HTR-8/SVneo (cell line): ENCODE measurements around the gene MEIS1.
"Not testable (repeated sequence)": the region's sequence is repeated elsewhere in the genome, so short reads cannot be mapped to it uniquely, and the experiment has no call there.

Source experiments
- DNase-seq: peaks from one replicate; pipeline ENCODE4 v3.0.0; 2011; ENCODE audit warnings: low spot score, mixed read lengths; ENCODE audit not compliant: insufficient read length
- FAIRE-seq: peaks from 2 replicates; lab custom pipeline; 2011; peaks lifted over from hg19 to GRCh38; lab: Jason Lieb, UNC

Gene MEIS1

GRCh38 chr2:66434679-66435548, at the start of gene MEIS1:
TSS of gene MEIS1 (plus strand) at chr2:66435125. CDS start at chr2:66435857, 732 bp downstream.
- FAIRE-seq, result peak; percentile 92
- DNase-seq, result peak; percentile 82

DNA sequence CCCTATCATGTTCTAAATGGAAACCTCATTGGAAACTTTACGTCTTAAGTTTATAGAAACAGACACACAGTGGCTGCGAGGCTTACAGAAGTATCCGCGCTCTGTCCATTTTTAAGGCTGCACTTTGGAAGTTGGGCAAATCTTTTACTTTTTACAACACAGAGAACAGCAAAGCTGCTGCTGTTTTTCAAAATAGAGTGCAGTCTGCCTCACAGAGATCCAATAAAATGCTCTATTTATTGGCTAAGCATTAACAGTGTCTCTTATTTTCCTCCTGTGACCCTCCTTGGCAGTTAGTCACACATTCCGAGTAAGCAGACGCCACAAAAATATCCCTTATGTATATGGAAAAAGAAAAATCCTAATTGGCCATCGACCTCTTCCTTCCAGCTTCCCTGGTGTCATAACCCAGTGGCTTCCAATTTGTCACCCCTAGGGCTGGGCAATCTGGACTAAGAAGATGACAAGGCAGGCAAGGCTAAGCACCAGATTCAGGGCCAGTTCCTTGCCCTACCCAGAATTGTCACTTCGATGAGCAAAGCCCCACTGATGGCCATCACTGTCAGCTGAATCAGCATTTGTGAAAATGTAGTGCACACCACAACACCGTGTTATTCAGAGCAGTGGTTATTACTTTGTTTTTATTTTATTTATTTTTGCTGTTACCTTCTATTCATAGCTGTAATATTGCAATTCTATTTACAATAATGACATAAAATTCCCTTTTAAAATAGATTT, 47.7 kb upstream of the MEIS1 start:
- no peak for FAIRE-seq

DNA sequence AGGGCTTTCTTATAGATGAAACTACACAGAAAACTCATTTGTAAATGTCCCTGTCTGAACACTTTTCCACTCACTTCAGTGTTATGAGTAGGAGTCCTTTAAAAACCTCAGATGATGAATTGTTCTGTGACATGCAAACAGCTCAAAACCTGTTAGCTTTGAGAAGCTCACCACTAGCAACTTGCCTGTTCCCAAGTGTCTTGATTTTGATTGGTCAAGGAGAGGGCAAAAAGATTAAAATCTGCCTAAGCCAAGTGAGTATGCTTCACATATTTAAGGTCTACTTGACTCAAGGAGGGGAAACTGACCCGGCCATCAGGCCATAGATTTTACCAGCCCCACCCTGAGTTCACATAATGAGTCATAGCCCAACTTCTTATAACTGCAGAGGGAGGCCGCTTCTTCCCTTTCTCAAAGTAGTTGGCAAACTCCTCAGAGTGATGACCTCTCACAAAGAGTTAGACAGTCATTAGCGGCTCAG, 45.2 kb upstream of the MEIS1 start:
- DNase-seq (peak; percentile 5), FAIRE-seq (no peak)

More for the DNA sequence above, 47.7 kb upstream of the MEIS1 start:
- no peak for DNase-seq

GRCh38 chr2:66390152-66390551, 44.8 kb upstream of the MEIS1 start:
- DNase-seq (no peak), FAIRE-seq (no peak)

DNA sequence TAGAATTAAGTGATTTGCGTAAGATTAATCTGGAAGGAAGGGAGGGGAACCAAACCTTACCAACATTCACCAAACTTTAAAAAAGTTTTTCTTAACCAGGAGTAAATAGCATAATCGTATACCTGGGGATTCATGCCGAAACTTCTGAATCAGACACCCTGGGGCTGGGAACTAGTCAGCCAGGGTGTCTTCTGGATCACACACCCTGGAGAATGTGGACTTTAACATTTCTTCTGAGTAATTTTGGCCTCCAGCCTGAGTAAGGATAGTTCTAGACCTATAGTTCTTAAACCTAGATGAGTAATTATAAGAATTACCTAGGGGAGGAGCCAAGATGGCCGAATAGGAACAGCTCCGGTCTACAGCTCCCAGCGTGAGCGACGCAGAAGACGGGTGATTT, 44.1 kb upstream of the MEIS1 start:
- no peak for FAIRE-seq
- no peak for DNase-seq

DNA sequence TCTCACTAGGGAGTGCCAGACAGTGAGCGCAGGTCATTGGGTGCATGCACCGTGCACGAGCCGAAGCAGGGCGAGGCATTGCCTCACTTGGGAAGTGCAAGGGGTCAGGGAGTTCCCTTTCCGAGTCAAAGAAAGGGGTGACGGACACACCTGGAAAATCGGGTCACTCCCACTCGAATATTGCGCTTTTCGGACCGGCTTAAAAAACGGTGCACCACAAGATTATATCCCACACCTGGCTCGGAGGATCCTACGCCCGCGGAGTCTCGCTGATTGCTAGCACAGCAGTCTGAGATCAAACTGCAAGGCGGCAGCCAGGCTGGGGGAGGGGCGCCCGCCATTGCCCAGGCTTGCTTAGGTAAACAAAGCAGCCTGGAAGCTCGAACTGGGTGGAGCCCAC, 43.7 kb upstream of the MEIS1 start:
- FAIRE-seq, DNase-seq: not testable (repeated sequence)

- no peak for FAIRE-seq
- DNase-seq, result no peak
Measured at GRCh38 chr2:66405473-66405872, 29.5 kb upstream of the MEIS1 start.

DNA sequence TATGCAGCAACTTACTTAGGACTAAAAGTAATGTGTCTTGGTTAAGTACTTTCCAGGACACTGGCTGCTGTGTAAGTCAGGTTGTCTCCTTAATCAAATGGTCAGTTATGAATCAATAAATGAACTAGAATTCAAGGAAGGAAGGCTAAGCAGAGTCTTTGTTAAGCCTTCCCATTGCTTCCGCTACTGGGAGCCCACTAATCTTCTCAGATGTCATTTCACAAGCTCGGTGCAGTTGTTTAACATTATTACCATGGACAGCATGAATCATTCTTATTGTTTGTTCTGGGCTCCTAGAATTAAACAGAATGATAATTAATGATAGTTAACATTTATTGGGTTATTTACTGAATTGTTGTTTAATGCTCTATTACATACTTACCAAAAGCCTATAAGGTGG, 26.0 kb upstream of the MEIS1 start:
- DNase-seq (no peak), FAIRE-seq (no peak)

DNA sequence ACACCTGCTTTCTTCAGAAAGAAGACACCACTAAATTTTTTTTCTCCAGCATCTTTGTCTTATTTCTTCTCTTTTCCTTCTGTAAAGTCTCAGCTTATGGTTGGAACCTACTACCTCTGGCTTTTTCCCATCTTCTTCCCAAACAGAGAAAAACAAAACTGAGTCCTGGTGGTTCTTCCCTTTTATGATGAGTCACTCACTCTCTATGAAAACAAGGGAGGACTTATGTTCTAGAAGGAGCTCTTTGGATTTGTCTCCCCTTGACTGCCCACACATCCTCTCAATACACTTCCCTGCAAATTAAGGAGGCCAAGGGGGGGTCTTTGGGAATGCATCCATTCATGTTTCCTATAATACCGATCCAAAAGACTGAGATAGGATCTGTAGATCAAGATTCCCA, 22.1 kb upstream of the MEIS1 start:
- DNase-seq, result no peak
- no peak for FAIRE-seq

DNA sequence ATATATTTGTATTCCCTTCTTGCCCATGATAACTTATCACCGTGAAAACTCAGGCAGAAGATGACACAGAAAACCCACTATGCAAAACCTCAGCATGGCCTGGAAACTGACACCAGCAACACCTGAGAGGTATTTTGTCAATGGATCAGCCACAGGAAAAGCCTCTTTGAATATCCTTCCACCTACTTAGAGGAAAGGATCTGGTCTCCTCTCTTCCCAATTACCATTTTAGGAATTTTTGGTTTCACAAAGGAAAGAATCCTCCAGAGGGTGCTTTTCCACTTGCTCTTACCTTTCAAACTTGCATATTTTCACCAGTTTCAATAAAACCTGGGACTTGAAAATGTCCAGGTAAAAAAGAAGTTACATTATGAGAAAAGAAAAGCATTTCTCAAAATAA, 20.0 kb upstream of the MEIS1 start:
- no peak for FAIRE-seq

DNA sequence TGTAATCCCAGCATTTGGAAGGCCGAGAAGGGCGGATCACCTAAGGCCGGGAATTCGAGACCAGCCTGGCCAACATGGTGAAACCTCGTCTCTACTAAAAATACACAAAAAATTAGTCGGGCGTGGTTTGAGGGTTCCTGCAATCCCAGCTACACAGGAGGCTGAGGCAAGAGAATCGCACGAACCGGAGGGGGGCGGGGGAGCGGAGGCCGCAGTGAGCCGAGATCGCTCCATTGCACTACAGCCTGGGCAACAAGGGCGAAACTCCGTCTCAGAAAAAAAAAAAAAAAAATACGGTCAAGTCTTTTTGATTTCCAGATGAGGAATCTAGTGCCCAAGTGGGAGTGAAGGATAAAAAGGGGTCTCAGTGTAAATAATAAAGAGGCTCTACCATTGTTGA, 16.5 kb upstream of the MEIS1 start:
- FAIRE-seq (no peak), DNase-seq (no peak)

More for the DNA sequence above, 20.0 kb upstream of the MEIS1 start:
- no peak for DNase-seq

DNA sequence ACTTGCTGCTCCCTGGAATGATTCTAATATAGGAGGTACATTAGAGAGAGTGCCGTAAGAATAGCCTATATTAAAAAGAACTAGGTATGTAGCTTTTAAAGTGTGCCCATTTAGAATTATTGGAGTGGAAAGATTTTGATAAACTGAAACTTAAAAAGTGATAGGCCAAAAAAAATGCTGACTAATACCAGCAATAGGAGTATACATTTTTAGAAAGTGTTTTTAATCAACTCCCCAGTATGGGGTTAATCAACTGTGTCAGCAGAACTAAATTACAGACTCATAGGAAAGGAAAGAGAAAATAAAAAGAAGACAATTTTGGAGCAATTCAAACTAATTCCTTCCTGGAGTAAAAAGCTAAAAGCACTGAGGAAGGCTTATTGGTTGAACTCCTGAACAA, 13.3 kb upstream of the MEIS1 start:
- DNase-seq (no peak), FAIRE-seq (no peak)

- no peak for FAIRE-seq
Measured at GRCh38 chr2:66423391-66424124, 11.4 kb upstream of the MEIS1 start.

DNA sequence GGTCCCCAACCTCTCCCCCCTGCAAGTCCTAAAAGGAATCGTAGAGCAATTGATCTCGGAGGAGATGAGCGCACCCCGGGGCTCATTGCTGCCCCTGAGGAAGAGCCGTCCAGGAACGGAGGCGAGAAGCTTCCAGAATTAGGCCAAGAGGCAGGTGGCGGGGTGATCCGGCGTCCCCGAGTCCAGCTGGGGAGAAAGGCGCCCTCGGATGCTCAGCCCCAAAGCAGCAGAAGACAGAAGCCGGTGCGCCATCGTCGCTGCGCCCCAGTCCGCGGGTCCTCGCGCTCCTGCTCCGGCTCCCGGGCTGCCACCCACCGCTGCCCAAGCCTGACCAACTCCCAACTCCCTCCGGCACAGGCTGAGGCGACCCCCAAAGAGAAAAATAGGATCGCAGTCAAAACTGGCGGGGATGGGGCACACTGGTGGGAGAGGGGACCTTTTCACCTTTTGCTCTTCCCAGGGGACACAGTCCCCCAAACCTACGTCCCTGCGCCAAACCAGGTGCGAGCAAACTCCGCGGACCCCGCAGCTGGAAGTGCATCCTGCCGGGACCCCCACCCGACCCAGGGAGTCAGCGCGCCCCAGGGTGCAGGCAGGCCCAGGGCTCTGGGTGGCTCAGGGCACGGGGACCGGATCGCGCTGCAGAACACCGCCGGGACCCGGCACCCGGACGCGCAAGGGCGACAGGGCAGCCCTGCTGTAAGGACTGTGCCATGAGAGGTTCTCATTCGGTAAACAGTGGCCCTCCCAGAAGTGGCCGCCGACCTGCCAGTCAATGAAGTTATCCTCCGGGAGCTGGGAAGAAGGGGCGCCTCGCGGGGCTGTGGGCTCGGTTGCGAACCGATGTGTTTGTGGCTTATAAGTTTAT, 8.4 kb upstream of the MEIS1 start:
- no peak for FAIRE-seq
- no peak for DNase-seq

More at GRCh38 chr2:66423391-66424124, 11.4 kb upstream of the MEIS1 start:
- no peak for DNase-seq

- DNase-seq (no peak), FAIRE-seq (no peak)
Measured at GRCh38 chr2:66427300-66427699, 7.6 kb upstream of the MEIS1 start.

GRCh38 chr2:66428986-66429612, 5.8 kb upstream of the MEIS1 start:
- no peak for DNase-seq
- peak; percentile 70 for FAIRE-seq

DNA sequence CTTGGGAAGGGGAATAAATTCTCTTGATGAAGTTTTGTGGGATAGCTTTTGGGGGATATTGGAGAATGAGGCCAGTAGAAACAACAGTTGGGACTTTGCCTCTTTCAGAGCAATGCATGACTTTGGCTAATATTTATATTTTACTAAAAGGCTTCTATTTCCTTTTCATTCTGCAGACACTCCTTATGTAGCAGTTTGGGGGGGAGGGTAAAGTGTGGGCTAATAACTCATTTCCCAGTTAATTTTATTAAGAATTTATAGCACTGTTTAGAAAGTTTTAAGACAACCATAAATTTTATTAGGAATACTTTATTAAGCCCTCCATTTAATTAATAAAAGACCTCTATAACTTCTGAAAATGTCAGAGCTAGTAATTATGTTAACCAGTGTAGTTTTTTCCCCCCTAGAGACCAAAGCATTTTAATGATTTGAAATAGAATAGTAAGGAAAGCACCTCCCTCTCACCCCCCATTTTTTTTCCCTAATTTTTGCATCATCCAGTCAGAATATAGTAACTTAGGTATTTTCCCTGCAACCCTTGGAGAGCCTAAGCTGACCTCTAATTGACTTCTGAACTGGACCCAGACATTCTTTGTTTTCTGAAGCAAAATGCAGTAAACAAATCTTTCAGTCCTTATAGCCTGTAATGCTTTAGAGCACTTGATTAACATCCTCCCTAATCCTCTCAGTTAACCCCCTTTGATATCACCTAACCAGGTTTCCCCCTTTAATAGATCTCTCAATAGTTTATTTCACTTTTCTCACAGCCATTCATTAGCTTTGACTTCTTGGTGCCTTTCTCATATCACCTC, 5.0 kb upstream of the MEIS1 start:
- FAIRE-seq, result no peak
- DNase-seq, result no peak

DNA sequence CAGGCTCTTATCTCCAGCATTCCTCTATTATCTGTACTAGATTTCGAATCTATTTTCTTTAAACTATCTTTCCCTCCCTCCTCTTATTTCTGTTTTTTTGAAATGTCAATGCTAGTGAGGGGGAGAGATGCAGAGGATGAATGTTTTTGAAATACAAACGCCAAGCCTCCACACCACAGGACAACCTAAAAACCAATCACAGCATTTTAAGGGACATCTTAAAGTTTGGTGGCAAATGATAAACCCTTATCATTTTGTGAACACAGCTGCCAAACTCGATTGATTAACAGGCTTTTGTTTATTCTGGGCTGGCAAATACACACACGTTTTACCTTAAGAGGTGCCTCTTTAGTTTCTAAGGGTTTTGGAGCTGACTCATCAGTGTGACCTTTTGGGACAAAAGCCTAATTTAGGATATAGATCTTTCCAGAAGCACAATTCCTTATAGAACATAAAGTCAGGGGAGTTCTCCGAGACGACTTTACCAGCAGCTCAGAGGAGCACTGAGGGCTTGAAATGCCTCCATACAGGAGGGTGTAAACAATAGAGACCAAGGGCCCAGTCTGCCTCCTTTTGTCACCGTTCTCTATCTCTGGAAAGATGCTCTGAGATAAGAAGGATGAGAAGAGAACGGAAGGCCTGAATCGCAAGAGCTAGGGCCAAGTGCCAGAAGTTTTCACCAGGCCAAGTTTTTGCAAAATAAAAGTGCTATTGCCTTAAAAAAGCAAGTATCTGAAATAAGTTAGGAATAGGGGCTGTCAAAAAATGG, 4.2 kb upstream of the MEIS1 start:
- FAIRE-seq (no peak), DNase-seq (no peak)
